ENCODE results near the gene CDH18.
A peak's percentile ranks its signal among the peaks of the same experiment; 100 is the strongest.
"Not testable (repeated sequence)": the region's sequence is repeated elsewhere in the genome, so short reads cannot be mapped to it uniquely, and the experiment has no call there.

CDH18 gene

DNA sequence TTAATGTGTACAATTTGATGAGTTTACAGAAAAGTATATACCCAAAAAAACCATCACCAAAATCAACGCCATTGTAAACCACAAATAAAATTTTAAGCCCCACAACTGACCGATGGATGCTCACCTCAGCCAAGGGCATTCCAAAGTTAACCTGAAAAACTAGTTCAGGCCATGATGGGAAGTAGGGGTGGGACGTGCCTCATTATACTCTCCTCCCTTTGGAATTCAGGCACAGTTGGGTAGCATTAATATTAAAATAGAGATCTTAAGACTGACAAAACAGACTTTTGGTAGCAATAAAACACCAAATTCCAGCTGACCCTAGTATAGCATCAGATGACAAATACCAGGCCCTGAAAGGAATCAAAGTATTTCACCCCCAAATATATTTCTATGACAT lies 129.0 kb downstream of the CDH18 start:
- DNase-seq (ENCODE audit: low spot score): no peak

DNA sequence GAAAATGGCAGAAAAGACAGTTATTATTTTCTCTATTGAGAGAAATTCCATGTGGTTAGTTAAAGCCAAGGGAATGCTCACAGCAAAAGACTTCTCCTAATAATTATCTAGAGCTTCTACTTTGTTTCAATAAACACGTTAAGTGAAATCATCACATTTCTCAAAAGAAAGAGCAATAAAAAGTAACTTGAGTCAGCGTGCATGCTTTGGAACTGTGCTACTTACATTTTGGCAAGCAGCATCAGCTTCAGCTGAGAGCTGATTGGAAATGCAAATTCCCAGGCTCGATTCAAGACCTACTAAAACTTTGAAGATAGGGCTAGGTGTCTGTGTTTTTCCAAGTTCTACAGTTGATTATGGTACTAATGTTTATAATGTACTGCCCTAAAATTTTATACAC lies 132.1 kb downstream of the CDH18 start:
- DNase-seq (ENCODE audit: low spot score): no peak

GRCh38 chr5:19855453-19855852 lies 132.5 kb downstream of the CDH18 start:
- no peak for DNase-seq (ENCODE audit: low spot score)

- no peak for DNase-seq (ENCODE audit: low spot score)
These were observed 133.0 kb downstream of the CDH18 start for GRCh38 chr5:19855031-19855430.

DNA sequence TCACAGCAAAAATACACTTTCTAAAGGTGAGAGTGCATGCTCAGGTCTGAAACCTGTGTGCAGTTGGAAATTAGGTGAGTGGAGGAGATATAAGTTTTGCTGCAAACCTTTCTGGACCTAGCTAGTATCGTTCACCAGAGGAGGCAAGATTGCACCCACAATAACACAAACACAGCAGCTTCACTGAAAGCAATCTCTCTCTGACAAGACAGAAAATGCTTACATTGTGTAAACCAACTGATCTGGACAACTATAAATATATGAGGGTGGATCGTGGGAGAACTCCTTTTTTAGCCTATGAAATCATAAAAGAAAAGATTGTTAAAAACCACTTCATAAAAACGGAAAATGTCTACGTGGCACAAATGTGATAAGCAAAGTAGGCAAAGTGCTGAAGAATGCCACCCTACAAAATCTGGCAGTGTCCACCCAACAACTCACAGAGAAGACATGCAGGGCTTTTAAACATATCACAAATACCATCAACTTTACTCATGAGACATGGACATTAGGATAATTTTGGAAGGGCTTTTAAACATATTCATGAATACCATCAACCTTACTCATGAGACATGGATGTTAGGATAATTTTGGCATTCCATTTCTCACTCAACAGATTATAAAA lies 134.3 kb downstream of the CDH18 start:
- DNase-seq (ENCODE audit: low spot score): no peak

- DNase-seq (ENCODE audit: low spot score): no peak
These were observed 150.3 kb downstream of the CDH18 start for GRCh38 chr5:19837536-19838174.

DNA sequence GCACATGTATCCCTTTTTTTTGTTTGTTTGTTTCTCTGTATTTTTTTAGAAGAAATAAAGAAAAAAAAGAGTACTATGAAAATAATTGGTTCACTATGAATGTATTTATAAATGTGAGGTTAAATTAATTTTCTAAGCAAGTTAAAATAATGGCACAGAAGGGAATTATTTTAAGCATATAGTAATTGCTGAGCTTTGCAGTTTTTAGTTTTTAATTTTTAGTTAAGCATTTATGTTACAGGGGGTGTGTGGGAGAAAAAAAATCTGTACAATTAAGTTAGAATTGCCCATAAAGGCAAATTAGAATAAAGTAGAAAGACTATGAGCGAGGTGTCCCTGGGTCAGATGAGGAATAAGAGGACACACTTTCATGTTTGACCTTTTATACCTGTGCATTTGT lies 152.6 kb downstream of the CDH18 start:
- DNase-seq (ENCODE audit: low spot score): no peak

DNA sequence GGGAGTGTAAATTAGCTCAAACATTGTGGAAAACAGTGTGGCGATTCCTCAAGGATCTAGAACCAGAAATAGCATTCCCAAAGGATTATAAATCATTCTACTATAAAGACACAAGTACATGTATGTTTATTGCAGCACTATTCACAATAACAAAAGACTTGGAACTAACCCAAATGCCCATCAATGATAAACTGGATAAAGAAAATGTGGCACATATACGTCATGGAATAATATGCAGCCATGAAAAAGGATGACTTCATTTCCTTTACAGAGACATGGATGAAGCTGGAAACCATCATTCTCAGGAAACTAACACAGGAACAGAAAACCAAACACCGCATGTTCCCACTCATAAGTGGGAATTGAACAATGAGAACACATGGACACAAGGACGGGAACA lies 175.3 kb downstream of the CDH18 start:
- not testable (repeated sequence) for DNase-seq (ENCODE audit: low spot score)

DNA sequence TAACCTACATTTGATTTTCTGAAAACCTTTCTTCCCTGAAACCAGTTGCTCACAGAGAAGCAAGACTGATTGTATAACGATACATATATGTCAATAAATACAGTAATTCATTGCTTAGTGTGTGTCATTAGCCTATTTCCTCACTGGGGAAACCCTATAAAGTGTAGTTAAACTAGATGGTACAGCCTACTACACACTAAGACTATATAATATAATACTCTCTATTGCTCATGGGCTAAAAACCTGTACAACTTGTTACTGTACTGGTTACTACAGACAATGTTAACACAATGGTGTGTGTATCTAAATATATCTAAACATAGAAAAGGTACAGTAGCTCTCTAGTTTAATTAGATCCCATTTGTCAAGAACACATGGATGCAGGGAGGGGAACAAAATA lies 181.2 kb downstream of the CDH18 start:
- DNase-seq (ENCODE audit: low spot score): no peak

GRCh38 chr5:19802686-19803085 lies 185.3 kb downstream of the CDH18 start:
- no peak for DNase-seq (ENCODE audit: low spot score)

DNA sequence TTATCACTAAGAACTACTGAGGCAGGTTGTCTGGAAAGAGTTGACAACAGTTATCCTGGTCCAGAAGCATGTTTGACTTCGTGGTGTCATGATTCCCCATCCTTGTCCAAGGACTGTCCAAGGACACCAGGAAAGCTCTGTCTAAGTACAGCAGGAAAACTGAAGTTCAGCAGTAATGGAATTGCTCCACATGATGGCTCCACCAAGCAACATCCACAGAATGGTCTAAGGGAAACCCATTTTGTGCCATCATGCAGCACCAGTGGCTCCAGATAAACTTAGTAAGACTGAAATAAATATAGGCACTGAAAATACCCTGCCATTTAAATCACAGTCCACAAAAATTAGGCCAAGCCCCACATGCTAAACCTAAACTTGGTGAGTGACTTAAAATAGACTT lies 192.8 kb downstream of the CDH18 start:
- peak; percentile 47 for DNase-seq (ENCODE audit: low spot score)

DNA sequence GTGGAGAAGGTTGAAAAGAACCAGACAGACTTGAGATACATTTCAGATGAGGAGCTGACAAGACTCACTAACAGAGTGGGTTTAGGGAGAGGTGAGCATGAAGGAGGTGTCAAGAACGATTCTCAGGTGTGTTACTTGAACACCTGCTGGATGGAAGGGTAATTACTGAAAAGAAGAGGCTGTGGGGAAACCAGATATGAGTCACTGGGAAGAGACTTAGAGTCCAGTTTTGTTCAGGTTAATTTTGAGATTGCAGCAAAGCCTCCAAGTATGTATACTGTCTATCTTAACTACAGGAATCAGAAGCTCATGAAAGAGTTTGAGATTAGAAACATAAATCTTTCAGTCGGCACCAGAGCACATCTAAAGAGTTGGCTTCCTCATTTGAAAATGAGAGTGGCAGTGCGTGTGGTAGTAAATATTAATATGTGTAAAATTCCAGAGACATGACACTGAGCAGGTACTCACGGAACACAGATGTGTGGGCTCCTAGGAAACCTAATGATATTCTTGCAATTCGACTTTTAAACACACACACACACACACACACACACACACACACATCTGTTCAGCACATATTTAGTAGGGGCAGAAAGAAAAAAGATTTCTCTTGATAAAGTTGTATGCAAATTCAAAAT lies 197.1 kb downstream of the CDH18 start:
- no peak for DNase-seq (ENCODE audit: low spot score)

DNA sequence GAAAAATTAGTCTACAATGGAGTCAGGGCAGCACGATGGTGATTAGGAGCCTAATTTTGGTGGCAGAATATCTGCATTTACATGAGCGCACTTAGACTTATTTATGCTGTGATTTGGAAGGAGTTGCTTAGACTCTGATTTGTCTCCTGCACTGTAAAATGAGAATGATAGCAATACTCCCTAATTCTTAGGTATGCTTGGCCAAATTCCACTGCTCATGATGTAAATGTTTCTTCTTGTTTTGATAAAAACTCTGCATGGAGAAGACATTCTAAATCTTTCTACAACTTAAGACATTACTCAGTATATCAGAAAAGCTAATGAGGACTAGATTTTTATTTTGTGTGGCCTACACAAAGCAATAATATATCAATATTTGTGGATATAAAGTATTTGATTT lies 205.4 kb downstream of the CDH18 start:
- no peak for DNase-seq (ENCODE audit: low spot score)

DNA sequence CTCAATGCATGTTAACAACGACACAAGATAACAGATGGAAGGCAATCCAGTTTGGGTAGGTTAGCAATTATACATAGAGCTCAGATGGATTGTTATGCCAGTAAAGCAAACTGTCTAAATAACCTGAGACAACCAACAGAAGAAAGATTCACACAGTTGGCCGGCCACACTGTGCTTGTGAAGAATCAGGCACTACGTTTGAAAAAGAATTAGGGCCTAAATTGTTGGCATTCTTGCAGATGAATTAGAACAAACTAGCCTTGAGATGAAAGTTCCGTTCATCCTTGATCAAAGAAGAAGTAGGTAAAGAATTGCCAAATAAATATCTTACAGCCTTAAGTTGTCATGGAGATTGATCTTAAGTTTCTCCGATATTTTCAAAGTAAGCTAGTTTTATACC lies 210.6 kb downstream of the CDH18 start:
- DNase-seq (ENCODE audit: low spot score): no peak

DNA sequence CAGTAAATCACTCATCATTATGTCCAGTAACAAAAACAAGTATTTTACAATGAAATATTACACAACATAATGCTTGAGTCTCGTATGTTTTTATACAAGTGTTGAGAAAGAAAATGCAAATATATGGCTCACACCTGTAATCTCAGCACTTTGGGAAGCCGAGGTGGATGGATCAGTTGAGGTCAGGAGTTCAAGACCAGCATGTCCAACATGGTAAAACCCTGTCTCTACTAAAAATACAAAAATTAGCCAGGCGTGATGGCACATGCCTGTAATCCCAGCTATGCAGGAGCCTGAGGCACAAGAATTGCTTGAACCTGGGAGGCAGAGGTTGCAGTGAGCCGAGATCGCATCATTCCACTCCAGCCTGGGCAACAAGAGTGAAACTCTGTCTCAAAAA lies 211.1 kb downstream of the CDH18 start:
- DNase-seq (ENCODE audit: low spot score): not testable (repeated sequence)

DNA sequence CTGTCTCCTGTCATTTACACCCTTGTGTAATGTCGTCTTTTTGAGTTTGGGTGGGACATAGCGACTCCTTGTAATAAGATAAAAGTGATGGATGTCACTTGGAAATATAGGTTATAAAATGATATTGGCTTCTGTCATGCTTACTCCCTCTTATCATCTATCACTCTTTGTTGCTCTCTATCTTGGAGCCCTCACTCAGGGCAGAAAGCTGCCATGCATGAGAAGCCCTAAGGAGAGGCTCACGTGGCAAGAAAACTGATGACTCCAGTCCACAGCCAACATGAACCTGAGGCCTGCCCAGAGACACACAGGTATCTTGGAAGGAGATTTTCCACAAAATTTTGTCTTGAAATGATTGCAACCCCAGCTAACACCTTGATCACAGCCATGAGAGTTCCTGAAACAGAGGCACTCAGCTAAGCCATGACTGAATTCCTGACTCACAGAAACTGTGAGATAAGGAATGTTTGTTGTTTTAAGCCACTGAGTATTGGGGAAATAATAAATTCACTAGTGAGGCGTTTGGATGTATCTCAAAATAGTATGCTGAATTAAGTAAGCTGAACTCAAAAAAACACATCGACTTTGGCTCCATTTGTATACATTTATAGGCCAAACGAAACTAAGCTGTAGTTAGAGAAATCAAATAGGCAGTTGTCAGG lies 216.7 kb downstream of the CDH18 start:
- peak; percentile 28 for DNase-seq (ENCODE audit: low spot score)

DNA sequence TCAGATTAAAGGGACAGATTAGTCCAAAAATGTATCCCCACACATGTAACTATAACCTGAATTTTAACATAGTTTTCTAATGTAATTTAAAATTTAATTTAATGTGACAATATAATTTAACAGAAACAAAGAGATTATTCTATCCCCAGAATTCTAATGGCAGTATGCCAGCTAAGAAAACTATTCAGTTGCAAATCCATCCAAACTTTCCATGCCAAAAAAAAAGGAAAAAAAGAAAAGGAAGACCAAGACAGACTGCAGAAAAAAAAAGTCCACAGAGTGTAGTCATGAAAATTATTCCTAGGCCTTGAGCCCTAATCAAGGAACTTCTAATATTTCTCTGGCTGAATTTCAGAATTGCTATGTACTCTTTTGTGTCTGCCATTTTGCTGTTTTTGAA lies 217.6 kb downstream of the CDH18 start:
- no peak for DNase-seq (ENCODE audit: low spot score)

GRCh38 chr5:19767987-19768386 lies 220.0 kb downstream of the CDH18 start:
- DNase-seq (ENCODE audit: low spot score): no peak

DNA sequence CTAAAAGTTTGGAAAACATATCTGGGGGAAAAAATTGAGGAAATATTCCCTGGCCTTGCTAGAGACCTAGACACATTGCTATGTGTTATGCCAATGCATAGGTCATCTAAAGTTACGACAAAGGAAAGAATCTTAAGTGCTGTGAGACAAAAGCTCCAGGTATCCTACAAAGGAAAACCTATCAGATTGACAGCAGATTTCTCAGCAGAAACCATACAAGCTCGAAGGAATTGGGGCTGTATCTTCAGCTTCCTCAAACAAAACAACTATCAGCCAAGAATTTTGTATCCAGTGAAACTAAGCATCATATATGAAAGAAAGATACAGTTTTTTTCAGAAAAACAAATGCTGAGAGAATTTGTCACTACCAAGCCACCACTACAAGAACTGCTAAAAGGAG lies 234.4 kb downstream of the CDH18 start:
- DNase-seq (ENCODE audit: low spot score): no peak

DNA sequence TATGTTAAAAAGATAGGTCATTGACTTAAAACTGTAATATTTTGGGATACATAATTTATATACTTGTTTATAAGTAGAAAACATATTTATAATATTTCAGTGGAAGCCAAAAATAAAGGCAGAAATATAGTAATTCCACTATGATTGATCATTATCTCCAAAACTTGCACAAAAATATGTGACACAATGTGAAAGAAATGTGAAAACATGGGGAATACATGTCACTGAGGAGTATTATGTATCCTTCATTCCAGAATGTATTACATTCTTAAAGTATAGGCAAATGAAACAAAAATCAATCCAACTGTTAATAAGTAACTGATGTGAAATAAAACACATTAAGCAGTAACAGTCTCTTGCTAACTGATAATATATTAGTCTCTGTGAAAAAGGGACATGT lies 236.7 kb downstream of the CDH18 start:
- DNase-seq (ENCODE audit: low spot score): no peak

DNA sequence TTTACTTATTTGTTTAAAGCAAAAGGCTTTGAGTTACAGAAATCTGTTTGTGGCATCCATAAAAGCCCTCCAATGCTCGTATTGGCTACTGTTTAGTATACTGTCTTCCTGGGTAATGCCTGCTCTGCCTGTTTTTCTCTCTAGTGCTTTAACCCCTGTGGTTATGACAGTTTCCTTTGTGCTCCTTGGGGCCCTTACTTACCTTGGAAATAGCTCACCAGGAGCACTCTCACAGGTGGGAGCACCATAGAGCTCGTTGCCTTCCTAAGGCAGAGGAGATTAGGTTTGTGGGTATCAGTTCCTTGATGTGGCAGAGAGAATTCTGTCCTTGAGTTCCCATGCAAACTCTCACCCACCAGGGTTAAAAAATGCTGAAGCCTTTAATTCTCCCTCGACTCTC lies 242.8 kb downstream of the CDH18 start:
- no peak for DNase-seq (ENCODE audit: low spot score)

- DNase-seq (ENCODE audit: low spot score): no peak
These were observed 248.3 kb downstream of the CDH18 start for GRCh38 chr5:19739671-19740070.

- DNase-seq (ENCODE audit: low spot score): no peak
These were observed 253.2 kb downstream of the CDH18 start for GRCh38 chr5:19734776-19735175.
